HG02884 (cell line): Measurements from ENCODE around the gene CCDC78.

Source experiments
- ATAC-seq: cut with Tn5 transposase; IDR thresholded peaks from one replicate; pipeline ENCODE4 v1.9.1; 2021; ENCODE audit warnings: mild to moderate bottlenecking, moderate library complexity; ENCODE audit not compliant: unreplicated experiment

Gene CCDC78

DNA sequence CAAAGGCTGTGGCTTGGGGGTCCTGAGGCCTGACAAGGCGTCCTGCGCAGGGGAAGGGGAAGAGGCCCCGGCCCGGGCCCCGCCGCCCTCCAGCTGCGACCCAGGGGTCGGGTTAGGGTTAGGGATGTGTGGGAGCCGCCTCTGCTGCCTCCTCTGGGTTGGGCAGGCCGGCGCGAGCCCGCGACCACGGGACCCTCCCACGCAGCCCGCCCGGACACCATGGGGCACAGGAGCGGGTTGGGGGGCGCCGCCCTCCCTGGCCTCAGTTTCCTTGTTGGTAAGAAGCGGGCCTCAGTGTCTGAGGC, 14.2 kb upstream of the CCDC78 start:
- ATAC-seq, result no peak

DNA sequence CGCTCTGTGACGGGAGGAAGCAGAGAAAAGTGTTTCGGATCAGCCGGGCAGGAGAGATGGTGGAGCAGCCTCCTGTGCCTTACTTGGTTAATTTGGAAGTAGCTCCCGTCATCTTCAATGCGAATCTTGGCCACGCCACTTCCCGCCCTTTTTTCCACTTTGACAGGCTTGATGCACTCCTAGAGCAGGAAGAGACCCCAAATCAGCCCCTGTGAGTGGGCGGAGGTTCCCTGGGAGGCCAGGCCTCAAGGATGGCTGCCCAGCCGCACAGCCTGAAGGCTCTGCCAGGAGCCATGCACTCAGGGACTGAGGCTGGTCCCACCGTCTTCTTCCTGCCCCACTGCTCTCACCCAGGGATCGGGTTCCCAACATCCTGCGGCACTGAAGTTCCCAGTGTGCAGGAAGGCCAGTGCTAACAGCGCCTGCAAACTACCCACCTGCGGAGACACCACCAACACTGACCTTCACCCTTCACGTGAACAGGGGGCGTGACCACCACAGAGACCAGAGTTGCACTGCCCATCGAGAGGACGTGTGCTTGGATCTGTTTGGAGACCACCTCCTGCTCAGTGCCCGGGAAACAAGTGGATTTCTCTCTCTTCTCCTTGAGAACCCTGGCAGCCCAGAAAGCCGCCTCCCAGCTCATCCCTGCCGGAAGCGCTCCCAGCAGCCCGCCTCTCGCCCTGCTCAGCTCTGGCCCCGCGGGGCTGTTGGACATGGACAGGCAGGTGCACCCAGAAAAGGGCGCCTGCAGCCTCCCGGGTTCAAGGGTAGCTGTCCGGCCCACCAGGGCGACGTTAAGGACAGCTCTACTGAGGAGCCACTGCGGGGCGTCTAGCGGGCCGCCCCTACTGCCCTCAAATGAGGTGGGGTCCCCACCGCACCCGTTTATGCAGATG, 13.6 kb upstream of the CCDC78 start:
- no peak for ATAC-seq

DNA sequence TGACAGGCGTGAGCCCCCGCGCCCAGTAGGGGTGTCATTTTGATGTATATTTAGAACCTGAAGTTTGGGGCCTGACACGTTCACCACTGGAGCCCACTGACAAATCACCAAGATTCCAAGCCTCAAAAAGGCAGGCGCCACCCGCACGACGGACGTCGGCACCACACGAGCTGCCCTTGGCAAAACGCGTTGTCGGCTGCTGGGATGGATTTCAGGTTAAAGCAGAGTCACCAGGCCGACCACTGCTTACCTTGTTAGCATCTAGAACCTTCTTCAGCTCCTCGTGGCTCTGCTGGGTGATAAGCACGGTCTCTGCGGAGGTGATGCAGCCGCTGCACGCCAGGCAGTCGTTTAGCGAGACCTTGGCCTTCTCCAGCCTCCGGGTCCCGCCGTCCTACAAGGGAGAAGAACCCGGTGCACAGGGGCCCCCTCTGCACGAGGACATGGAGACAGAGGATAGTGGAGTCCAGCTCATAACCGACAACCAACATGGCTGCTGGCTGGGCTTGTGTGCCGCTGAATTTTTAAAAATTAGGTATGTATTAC, 10.8 kb upstream of the CCDC78 start:
- no peak for ATAC-seq

DNA sequence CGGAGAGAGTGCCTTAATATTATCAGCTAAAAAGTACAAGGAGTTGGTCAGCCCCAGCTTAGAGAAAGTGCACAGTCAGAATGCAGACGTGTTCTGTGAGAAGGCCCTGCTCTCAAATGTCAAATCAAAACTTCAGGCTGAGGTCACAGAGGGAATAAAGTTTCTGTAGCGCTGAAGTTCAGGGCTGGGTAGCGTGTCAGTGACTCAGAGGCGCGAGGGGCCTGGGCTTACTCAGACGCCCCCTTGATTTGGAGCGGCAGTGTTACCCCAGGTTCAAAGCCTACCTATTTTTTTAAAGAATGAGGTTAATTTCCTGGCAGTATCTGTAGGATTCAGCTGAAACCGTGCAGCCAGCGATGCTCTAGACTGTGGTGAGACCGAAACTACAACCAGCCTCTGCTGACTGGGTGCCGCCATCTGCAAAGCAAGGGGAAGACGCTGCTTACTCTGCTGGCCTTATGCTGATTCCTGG, 9.8 kb upstream of the CCDC78 start:
- no peak for ATAC-seq

DNA sequence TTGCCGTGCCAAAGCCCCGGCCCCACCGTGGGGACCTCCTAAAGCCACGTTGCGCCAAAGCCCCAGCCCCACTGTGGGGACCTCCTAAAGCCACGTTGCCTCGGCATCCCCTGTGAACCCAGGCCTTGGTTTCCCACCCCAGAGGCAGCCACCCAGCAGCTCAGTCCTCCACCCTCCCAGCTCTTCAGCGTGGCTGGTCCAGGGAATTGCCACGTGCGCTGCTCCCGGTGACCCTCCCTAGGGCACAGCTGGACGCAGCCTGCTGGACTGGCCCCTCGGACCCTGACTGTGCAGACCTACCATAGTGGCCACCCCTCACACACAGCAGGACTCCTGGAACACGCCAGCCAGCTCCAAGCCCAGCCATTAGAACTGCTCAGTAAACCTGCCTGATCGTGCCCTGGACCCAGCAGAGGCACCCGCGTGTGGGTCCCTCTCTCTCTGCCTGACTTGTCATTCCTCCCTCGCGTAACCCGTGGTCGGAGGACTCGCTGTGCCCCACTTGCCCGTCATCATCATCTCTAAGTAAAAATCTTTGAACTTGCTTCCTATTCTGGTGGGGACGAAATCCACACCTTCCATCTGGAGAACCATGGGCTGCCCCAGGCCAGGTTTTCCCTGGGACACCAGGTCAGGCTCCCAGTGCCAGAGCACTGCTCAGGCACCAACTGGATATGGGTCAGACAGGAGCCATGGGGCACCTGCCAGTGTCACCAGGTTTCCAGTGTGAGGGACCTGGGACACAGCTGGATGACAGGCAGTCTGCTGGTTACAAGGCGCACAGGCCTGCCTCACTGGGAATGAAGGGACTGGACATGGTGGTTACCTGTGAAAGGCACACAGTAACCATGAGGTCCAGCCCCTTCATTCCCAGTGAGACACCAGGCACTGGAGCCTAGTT, 9.0 kb upstream of the CCDC78 start:
- ATAC-seq, result no peak

DNA sequence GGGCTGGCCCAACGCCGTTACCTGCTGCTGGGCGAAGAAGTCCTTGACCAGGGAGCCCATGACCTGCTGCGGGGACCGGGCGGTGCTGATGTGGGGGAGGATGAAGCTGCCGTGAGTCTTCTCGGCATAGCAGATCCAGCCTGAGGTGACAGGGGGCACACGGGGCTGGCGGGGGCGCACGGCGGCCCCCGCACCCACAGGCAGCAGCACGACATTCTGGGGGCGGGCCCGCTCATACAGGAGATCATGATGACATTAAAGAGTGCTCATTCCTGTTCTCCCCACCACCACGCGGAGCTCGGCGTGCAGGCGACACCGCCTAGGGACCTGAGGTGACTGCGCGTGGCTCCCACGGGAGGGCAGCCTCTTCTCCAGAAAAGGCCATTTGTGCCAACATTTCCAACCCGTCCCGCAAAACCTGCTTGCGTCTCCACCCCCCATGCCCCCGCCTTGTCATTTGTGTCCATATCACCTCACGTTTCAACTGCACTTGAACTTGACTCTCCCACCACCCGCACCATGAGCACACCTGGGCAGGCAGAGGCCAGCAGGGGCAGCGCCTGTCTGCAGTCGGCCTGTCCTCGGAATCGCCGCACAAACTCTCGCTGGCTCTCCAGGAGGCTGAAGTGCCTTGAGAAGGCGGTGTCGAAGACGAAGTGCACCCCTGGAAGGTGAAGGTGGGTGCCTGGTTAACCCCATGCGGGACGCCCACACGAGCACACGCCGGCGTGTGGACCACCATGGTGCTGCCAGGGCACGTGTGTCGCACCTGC, 8.2 kb upstream of the CCDC78 start:
- no peak for ATAC-seq

DNA sequence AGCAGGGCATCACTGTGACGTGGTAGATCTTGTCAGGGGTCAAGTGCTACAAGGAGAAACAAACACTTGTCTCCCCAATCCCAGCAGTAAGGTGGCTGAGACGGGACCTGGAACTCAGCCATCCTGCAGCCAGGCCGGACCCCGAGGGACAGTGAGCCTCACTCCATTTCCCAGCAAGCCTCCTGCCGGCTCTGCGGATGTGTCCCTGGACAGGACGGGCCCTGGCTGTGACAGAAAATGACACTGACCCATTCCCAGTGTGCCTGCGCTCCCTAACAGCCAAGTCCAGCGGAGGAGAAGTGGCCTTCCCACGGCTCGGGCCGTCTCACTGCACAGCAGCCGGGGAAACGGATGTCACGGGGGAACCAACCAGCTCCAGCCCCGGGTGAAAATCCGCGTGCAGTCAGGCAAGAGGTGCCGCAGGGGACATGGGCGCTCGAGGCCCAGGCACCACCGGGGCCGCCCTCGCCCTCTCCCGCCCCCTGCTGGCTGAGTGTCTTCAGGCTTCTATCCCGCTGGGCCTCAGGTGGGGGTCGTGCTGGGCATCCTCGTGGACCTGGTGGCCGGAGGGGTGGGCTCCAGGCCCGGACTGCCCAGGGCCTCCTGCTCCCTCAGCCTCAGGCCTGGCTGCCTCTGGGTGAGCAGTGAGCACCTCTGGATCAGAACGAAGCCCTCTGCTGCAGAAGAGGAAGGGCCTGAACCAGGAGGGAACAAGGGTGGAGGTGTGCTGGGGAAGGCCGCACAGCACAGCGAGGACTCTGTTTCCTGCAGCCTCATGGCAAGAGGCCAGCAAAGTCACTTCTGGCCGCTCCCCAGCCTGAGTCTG, 7.4 kb upstream of the CCDC78 start:
- ATAC-seq, result no peak

DNA sequence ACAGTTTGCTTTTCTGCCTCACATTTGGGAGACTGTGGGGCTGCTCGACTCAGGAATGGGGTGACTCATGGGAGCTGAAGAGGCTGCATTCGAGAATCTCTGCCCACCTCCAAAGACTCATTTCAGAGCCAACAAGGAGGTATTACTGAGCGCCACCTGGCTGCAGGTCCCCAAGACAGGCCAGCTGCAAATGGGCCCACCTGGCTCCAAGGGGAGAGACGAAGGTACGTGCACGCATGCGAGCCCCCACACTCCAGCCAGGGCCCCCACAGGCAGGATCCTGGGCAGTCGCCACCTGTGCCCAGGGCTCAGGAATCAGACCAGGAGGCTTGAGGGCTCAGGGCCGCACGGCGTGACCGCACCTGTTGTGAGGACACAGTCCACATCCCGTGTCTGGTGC, 6.7 kb upstream of the CCDC78 start:
- no peak for ATAC-seq

DNA sequence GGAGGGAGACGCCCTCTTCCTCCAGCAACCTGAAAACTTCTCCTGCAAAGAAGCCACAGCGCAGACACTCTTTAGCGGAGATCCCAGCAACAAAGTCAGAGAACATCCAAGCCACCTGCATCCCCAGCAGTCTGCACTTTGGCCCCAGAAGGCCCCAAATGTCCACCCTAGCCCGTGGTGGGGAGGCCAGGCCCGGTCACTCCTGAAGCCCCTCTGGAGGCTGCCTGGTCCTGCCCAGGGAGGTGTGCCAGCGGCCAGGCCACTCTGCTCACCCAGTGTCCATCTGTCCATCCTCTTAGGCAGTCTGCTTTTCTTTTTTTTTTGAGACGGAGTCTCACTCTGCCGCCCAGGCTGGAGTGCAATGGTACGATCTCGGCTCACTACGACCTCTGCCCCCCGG, 6.1 kb upstream of the CCDC78 start:
- no peak for ATAC-seq

DNA sequence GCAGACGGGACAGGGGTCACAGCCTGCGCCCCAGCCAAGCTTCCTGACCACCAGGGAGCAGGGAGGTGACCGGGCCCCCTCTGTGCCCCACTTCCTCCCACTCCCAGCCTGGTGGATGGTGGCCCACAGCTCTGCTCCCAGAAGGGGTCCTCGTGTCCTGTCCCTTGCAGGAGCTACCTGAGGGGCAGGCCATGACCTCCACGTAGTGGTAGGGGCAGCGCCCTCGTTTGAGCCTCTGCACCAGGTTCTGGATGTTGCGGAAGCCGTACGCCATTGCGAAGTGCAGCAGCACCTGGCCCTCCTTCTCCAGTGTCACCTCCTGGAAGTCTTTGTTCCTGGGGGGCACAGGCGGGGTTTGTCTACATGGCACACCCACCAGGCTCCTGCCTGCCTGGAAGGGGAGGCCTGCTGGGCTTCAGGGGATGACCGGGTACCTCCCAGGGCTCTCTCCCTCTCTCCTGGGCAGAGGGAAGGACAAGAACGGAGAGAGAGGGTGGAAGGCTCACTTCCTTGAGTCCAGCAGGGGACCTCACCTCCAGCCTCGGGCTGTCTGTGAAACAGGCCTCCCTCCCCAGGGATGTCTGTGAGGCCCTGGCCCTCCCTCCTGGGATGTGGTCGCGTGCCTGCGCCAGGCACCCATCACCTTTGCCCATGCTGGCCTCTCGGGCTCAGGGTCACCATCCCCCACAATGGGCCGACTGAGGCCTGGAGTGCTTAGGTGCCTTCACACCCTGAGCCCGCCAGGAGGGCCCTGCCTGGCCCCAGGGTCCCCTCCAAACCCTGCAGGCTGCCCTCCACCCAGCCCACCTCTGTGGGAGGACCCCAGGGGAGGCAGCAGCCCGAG, 4.6 kb upstream of the CCDC78 start:
- ATAC-seq, result no peak

DNA sequence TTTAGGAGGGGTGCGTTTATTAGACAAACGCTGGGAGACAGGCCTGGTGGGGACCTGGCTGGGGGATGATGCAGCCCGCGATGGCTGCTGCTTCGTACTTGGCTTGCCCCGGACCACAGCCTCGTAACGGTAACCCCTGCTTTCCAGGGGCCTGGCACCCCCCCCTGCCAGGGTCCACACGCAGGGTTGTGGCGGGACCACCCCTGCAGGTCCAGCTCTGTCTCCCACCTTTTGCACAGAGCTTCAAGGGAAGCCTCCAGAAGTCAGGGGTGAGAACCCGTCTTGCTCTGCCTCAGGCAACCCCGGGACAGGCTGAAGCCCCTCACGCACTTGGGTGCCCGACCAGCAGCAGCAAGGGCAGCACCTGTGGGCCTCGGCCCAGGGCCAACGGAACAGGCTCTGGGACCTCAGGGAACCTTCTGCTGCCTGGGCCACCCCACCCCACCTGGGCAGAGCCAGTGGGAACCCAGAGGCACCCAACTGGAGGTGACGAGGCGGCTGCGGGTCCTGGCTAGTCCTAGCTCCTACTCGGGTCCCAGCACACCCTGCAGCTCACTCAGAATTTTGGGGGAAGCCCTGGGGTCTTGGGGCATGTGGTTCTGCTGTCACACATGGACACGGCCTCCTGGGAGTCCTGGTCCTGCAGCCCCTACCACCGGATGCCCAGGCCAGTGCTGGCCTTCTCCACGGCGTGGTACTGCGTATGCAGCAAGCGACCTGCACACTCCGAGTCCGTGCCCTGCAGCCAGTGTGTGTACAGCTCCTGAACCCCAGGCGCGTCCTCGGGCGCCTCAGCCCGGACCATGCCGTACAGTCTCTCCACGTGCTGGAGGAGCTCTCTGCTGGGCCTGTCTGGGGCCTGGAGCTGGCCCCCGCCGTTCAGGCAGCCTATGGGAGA, 3.8 kb upstream of the CCDC78 start:
- no peak for ATAC-seq

DNA sequence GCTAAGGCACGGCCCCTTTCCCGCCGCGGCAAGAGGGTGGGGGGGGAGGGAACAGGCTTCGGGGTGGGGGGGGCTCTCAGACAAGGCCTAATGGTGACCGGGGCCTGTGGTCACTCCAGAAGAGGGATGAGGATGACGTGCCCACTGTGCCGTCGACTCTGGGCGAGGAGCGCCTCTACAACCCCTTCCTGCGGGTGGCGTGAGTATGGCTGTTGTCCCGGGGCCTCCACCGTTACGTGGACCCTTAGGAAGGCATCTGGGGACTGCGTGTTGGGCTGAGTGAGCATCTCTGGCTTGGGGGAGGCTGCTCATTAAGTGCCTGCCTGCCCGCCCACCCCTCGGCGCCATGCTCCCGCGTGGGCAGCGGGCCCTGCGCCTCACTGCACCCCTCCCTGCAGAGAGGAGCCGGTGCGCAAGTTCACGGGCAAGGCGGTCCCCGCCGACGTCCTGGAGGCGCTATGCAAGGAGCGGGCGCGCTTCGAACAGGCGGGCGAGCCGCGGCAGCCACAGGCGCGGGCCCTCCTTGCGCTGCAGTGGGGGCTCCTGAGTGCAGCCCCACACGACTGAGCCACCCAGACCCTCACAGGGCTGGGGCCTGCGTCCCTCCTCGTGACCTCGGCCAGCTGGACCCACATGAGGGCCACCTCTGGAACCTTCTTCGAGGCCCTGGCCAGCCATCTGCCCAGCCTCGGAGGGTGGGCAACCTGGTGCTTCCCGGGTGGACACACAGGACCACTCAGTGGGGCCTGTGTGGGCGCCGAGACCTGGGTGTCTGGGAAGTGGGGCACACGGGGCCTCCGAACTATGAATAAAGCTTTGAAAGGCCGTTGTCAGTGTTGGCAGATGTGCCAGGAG, 2.9 kb upstream of the CCDC78 start:
- no peak for ATAC-seq

DNA sequence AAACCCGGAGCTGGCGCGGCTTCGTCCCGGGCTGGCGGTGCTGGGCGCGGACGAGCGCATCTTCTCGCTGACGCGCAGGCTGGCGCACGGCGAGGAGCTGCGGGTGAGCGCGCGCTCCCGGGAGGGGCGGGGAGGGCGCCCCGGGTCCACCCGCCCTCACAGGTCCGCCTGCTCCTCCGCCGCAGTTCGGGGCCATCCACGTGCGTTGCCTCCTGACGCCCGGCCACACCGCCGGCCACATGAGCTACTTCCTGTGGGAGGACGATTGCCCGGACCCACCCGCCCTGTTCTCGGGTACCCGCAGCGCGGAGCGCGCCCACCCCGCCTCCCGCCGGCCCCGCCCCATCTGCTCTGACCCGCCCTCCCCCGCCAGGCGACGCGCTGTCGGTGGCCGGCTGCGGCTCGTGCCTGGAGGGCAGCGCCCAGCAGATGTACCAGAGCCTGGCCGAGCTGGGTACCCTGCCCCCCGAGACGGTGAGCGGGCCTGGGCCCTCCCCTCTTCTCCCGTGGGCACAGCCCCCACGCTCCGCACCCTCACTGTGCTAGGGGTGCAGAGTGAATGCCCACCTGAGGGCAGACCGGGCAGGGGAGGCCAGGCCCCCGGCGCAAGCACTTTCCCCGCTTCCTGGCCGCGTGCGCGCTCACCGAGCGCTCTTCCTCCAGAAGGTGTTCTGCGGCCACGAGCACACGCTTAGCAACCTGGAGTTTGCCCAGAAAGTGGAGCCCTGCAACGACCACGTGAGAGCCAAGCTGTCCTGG, 2.1 kb upstream of the CCDC78 start:
- no peak for ATAC-seq

DNA sequence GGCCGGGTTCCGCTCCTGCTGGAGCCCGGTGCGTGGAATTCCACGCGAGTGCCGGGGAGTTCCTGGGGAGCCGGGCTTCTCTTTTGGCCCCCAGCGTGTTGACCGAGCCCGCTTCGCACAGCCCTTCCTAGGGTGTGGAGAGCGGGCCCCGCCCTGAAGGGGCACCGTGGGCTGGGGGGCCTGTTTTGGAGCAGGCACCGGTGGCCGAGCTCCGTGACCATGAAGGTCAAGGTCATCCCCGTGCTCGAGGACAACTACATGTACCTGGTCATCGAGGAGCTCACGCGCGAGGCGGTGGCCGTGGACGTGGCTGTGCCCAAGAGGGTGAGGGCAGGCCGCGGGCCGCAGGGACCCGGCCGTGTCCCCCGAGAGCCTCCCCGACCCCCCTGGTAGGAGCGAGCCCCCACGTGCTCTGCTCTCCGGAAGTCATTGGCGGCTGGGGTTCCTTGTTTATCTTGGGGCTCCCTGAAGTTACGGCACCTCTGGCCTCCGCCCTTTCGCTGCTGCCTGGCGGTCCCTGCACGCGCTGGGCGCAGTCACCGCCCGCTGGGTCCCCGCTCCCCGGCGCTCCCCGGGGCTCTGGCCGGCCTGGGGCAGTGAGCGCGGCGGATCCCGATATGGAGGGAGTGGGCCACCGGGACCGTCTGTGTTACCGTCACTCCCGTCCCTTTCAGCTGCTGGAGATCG, 1.2 kb upstream of the CCDC78 start:
- ATAC-seq, result no peak

DNA sequence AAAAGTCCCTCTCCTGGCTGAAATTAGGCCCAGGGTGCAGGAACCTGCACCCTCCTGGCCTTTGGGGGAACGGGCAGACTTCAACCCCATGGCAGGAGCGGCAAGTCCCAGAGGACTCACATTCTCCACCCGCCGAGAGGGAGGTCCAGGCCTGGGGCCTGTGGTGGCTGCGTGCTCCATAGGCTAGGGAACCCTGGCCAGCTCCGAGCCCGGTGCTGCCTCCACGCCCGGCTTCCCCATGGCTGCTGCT, 130 bp downstream of the CCDC78 start:
- no peak for ATAC-seq

DNA sequence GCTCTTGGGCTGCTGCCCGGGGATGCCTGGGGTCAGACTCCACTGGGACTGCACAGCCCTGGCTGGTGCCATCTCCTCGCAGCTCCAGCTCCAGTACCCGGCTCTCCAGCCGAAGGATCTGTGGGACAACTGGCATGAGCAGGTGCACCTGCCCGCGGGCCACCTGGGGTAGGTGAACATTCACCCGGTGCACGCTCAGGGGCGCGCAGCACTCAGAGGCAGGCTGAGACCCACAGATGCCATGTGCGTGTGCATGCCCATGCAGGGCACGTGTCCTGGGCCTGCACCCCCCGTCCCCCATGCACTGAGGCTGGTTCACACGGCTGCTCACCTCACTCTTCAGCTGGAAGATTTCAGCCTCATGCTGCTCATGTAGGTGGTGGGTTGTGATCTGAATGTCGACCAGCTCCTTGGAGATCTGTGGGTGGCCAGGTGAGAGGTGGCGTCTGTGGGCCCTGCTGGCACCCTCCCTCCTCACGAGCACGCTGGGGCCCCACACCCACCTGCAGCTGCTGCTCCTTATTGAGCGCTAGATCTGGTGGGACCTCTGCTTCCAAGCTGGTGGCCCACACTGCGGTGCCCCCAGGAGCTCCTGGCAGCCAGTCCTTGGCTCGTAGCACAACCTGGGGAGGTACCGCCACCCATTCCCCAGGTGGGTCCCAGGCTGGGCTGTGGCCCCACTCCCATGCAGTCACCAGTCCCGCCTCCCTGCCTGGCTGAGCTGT, 618 bp downstream of the CCDC78 start:
- no peak for ATAC-seq
